GM21529 (cell line): Measurements from ENCODE around the gene ZDHHC8.

Experiments used
- ATAC-seq: cut with Tn5 transposase; IDR thresholded peaks from one replicate; pipeline ENCODE4 v1.9.1; 2021; ENCODE audit not compliant: unreplicated experiment

The ZDHHC8 gene, protein sequence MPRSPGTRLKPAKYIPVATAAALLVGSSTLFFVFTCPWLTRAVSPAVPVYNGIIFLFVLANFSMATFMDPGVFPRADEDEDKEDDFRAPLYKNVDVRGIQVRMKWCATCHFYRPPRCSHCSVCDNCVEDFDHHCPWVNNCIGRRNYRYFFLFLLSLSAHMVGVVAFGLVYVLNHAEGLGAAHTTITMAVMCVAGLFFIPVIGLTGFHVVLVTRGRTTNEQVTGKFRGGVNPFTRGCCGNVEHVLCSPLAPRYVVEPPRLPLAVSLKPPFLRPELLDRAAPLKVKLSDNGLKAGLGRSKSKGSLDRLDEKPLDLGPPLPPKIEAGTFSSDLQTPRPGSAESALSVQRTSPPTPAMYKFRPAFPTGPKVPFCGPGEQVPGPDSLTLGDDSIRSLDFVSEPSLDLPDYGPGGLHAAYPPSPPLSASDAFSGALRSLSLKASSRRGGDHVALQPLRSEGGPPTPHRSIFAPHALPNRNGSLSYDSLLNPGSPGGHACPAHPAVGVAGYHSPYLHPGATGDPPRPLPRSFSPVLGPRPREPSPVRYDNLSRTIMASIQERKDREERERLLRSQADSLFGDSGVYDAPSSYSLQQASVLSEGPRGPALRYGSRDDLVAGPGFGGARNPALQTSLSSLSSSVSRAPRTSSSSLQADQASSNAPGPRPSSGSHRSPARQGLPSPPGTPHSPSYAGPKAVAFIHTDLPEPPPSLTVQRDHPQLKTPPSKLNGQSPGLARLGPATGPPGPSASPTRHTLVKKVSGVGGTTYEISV

DNA sequence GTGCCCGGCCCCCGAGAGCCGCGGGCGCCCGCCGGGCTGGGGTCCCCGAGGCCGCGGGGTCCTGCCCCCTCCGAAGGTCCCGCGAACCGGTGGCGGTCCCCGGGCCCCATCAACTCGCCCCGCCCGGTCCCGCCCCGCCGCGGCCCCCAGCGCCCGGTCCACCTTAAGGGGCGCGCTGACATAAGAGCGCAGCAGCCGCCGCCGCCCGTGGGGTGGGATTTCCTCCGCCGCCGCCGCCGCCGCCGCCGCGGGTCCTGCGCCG lies at the start of gene ZDHHC8:
Gene ZDHHC8, plus strand, starts transcription at position 208 of the 262 bp plus-strand sequence. CDS start 144 bp downstream, outside the sequence.
- peak; percentile 49 for ATAC-seq

DNA sequence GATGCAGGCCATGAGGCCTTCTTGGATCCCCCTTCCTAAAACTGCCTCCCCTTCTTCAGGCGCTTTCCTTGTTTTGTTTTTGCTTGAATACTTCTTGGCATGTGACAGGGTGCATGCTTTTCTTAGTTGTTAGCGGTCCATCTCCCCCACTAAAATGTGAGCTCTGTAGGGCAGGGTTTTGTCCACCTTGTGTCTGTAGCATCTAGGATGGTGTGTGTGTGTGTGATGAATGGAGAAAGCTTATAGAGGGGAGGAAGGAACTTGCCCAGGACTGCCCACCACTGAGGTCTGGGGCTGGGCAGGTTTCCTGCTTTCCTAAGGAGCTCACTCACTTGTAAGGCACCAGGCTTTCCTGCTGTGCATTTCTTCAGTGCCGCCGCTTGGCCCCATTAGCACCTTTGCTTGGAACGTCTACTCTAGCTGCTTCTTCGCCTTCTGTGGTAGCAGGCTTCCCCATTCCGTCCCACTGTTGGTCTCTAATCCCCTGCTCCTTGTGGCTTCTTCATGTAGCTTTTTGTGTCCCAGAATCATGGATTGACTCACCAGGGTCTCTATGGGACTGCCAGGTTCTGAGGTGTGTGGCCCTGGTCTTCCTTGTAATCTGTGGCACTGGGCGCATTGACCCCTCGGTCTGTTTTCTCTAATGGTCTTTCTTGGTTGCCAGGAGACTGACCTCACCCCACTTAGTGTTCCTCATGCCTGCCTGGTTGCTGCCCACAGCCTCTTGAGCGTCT lies 48.3 kb upstream of the ZDHHC8 start:
- ATAC-seq, result no peak

DNA sequence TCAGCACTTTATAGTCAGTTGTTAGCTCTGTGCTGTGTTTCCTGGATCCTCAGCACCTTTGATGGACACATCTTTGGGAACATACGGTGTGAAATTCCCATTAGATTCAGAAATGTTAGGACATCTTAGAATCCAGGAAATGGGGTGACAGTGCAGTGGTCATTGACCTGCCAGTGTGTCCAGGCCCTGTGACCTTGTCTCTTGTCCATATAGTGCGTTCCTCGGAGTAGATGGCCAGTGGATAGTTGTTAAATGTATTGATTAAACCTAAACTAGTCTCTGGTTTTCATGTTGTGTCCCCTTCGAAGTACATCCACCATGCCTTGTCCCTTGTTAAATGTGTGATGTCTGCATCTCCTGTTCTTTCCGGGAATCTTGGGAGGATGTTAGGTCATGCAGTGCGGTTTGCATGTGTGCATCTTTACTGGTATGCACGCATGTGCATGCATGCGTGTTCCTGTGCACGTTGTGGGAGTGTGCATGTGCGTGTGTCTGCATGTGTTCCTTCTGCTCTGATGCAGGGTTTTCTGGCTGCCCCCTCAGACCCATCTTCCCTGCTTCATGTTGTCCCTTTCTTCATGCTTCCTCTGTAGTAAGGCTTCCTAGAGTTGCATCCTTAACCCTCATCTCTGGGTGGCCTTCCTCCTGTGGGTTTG lies 47.6 kb upstream of the ZDHHC8 start:
- ATAC-seq, result no peak

DNA sequence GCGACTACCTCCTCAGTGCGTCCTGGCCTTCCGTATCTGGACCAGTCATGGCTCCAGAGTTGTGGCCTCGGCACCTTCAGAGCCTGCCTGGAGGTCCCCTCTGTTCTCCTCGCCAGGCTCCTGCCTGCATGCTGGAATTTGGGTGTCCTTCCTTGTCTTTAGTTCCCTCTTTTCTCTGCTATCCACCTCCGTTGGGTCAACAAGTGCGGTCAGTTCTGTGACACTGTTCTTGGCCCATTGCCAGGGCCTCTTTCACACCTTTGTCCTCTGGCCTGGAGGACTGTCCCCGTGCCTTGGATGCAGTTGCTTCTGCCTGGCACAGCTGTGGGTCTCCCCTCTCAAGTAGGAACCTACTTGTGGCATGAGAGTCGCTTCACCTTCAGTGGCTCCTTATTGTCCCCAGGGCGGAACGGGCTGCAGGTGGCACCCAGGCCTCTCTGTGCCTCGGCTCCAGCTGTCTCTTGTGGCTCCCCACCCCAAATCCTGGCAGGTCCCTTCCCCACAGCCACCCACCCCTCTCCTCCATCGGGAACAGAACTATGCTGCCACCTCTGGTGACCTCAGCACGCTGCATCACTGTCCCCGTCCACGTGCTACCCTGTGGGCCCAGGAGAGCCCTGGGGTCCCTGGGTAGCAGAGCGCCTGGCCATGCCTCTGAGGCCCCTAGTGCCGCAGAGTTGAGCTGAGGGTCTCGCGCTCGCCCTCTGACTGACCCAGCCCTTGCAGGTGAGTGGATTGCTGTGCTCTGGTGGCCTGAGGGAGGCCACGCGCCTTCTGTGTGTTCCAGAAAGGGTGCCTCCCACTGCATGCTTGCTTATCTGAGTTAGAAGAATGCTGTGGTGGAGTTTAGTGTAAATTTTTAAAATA lies 46.8 kb upstream of the ZDHHC8 start:
- ATAC-seq, result no peak

DNA sequence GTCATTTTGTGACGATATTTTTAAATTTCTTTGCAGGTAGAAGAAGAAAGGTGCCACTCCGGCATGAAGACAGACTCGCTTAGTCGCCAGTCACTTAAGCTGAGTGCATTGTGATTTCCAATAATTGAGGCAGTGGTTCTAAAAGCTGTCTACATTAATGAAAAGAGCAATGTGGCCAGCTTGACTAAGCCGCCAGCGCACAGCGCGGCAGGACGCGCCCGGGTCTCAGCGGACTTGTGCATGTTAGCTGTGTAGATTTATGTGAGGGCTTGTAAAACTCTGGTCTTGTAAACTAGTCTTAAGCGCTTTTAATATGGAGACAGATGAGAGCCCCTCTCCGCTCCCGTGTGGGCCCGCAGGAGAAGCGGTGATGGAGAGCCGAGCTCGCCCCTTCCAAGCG lies 46.0 kb upstream of the ZDHHC8 start:
- ATAC-seq, result no peak

DNA sequence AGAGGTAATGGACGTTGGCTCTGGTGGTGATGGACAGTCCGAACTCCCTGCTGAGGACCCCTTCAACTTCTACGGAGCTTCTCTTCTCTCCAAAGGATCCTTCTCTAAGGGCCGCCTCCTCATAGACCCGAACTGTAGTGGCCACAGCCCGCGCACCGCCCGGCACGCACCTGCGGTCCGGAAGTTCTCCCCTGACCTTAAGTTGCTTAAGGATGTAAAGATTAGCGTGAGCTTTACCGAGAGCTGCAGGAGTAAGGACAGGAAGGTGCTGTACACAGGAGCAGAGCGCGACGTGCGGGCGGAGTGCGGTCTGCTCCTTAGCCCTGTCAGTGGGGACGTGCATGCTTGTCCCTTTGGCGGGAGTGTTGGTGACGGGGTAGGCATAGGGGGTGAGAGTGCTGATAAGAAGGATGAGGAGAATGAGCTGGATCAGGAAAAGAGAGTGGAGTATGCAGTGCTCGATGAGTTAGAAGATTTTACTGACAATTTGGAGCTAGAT lies 45.5 kb upstream of the ZDHHC8 start:
- ATAC-seq, result no peak

DNA sequence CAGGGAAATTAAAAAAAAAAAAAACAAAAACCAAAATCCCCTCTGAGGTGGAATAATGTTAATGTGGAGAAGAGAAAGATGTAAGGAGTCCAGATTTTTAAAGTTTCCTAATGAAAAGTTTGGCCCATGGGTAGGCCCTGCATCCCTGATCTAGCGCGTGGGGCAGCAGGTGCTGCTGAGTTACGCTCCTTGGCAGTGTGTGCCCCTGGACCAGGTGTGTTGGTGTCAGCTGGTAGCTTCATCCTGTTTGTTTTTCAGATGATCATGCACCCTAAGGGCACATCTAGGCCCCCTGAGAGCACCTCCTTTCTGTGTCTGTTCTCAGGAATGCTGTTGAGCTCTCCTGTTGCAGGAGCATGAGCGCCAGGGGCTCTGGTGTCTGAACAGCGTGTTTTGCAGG lies 44.8 kb upstream of the ZDHHC8 start:
- ATAC-seq, result no peak

DNA sequence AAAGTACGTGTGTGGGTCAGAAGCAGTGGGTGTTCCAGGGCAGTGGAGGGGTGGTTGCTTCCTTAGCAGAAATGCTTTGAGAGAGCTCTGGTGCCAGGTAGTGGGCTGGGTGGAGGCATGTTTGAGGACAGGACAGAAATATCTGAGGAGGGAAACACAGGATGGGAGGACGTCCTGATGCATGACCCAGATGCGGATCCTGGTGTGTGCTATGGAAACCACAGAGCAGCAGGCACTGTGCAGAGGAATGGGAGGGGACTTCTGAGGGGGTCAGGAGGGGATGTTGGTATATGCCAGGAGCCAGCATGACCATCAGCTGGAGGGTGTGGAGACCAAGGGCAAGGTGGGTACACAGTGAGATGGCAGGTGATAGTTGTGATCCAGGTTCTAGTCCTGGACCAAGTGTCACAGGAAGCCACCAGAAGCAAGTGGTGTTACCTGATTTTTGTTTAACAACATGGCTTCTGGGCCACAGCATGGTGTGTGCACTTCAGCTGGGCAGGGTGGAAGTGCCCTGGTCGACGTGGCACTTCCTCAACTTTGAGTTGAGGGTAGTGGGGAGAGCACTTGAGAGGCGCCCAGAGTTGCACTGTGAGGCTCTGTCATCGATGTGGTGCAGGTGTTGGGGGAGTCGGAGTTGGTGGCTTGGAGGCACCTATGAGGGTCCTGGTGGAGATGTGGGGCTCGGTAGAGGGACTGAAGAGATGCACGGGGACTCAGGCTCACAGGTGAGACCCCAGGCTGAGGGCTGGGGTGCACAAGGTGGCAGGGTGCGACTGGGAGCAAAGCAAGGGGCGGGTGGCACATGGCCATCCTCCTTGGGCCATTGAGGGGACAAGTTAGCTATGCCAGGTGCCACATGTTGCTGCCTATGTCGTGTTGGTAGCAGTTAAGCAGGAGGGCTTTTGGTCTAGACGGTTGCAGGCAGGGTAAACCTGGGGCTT lies 44.0 kb upstream of the ZDHHC8 start:
- ATAC-seq, result no peak

DNA sequence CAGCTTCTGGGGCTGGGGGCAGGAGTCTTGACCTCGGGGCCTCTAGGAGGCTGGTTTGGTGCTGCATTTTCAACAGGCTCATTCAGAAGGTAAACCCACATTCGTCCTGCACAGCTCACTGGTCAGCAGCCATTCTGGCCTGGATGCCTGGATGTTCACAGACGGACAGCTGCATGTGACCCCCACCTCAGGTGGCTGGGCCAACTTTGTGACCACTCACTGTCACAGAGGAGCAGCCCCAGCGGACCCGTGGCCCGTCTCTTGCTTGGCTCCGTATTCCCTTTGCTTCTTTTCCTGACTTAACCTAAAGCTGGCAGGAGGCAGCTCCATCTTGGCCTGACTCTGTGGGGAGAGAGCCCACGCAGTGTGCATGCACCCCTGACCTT lies 43.3 kb upstream of the ZDHHC8 start:
- ATAC-seq, result no peak

DNA sequence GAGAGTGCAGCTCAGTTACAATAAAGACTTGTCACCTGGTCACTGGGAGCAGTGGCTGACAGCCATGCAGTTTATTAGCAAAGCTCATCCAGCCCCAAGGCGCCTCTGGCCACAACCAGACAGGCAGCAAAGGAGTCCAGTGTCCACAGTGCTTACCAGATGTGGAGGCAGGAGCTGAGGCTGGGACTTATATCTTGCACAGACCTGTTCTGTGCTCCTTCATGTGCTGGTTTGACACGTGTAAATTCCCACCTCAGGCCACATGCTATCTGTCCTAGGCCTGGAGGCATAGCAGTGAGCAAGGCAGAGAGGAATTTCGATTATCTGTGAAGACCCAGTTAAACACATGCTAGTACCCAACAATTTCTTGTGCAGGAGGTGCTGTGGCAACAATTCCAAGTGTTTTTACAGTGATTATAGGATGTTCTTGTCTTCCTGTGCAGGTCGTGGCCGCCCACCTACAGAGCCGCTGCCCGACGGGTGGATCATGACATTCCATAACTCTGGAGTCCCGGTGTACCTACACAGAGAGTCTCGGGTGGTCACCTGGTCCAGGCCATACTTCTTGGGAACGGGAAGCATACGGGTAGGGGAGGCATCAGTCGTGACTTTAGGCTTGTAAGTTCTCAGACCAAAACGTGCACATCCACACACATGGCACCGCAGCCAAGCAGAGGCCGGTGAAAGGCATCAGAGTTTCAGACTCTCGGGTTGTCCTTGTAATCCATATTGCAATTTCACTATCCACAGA lies 42.2 kb upstream of the ZDHHC8 start:
- no peak for ATAC-seq

DNA sequence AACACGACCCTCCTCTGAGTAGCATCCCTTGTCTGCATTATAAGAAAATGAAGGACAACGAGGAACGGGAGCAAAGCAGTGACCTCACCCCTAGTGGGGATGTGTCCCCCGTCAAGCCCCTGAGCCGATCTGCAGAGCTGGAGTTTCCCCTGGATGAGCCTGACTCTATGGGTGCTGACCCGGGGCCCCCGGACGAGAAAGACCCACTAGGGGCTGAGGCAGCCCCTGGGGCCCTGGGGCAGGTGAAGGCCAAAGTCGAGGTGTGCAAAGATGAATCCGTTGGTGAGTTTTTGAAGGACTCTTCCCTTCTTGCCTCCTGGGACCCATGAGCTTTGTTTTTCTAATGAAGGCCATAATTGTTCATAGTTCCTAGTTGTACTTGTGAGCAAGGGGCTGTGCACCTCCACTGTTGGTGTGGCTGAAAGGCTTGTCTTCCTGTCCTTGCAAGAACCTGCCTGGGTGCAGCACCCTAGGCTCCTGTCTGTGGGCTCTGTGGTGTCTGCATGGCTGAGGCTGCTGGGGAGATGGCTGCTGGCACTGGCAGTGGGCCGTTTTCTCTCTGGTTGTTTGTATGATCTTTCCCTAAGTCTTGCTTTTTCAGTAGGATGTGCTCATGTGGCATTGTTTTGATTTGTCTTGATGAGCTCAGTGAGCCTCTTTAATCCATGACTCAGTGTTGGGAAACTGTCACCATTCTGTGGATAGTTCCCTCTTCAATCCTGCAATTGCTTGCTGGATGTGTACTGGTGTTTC lies 41.5 kb upstream of the ZDHHC8 start:
- ATAC-seq, result no peak

DNA sequence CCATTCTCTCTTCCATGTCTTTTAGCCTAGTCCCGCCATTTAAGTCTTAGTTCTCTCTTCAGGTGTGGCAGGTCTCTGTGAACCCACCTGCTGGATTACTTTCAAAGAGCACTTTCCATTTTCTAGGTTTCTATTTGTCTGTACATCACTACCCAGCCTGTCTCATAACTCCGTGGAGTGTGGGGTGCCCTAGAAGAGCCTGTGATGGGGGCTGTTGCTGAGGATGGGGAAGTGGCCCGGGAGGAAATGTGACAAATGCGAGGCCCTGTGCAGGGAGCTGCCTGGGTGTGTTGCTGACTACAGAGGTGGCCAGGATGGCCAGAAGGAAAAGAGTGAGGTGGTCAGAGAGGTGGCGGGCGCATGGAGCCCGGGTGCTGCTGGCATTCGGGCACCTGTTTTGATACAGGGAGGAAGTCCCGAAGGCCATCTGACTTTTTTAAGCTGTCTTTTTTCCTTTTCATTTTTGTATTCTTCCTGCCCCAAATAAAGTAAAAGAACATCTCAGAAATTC lies 40.8 kb upstream of the ZDHHC8 start:
- no peak for ATAC-seq

DNA sequence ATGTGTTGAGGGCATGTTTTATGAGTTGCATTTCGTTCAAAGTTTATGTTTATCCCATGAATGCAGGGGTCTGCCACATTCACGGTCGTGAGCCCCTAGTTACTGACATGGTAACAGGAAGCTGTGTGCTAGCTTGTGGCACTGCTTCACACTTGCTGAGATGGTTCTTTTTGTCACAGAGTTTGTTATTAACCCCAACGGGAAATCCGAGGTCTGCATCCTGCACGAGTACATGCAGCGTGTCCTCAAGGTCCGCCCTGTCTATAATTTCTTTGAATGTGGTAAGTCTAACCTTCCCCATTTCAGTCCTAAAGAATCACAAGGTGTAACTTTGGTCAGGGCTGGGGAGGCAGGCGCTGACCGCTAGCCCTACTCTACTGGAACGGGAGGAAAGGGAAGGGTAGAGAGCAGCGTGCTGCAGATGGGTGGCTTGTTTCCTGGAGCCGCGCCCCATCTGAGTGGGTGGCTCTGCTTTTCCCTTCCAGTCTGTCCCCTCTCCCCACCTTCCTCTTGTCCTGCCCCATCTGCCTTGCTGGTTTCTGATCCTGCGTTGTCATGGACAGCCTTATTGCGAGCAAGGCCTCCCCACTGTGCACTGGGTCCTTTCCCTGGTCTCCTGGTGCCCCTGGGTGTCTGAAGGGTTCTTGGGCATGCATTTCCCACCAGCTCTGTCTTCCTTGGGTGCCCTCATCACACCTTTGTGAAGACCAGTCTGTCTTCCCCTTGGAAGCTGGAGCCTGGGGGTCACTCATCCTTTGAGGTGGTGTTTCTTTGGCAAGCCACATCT lies 39.7 kb upstream of the ZDHHC8 start:
- ATAC-seq, result no peak

DNA sequence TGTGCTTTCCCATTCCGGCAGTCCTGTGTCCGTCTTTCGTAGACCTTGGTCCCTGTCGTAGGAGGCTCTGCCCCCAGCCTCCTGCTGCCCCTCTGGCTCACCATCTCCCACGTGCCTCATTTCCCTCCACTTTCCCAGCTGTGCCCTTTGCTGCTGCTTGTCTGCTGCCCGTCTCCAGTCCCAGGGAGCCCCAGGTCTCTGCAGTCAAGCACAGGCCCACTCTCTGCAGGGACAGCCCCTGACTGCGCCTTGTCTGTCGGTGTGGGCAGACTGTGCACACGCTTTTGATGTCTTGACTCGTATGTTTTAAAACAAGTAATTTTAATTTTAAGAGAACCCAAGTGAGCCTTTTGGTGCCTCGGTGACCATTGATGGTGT lies 39.1 kb upstream of the ZDHHC8 start:
- ATAC-seq, result no peak

DNA sequence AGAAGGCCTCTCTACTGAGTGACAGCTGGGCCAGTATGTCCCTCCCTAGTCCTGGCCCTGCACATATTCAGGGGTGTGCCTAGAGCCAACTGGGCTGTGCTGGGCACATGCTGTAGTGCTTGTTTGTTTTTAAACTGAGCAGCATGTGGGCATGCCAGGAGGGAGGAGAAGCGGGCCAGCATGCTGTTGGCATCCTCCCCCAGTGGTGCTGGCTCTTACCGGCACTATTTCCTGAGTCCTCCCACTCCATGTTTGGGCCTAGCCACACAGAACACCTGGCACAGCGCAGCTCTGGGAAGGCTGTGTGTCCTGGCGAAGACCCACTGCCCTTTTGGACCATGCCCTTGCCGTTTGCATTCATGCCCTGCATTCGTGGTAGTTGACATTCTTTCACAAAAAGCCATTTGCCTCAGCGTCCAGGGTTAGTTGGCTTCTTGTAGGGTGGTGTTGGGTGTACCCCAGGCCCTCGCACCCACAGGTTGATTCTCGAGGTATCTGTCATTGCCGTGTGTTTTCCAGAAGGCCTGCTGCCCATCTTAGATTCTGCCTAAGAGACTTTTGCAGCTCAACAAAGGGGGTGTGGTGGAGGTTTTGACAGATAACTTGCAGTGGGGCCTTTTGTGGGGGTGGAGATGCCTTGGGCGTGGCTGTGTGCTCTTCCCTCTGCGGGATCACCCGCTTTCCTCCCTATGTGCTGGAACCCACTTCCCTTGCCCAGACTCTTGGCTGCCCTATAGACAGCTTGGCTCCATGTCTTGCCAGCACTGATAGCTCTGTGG lies 38.0 kb upstream of the ZDHHC8 start:
- no peak for ATAC-seq

DNA sequence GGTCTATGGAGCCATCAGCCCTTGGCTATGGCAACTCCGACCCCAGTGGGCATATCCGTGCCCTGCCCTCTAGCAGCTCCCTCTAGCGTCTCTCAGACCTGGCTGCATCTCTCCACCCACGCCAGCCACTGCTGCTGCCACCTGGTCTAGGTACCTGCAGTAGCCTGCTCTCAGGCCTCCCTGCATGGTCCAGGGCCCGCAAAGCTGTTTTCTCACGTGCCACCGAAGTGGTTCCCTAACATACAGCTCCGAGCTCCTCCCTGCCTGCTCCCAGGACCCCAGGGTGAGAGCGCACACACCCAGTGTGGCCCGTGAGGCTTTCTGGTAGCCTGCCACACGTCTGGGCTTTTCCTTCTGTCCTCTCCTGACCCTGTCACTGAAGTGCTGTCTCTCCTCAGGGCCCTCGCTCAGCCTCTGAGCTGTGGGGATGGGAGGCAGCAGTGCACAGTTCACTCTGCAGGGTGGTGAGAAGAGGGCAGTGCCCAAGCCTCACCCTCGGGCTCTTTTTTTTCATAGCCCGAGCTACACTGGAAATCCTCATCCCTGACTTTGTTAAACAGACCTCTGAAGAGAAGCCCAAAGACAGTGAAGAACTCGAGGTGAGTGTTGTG lies 37.3 kb upstream of the ZDHHC8 start:
- no peak for ATAC-seq
